Bronchial epithelial cell (primary cell): Measurements from ENCODE around the gene ROR2. TPM values are rescaled to one million over a fixed set of nuclear protein-coding genes. Genes with fewer than 3 reads are reported as not detected.

Experiments used
- DNase-seq: peaks from one replicate; pipeline ENCODE4 v3.0.0-alpha.2; 2010; ENCODE audit warnings: low read depth
- FAIRE-seq: peaks from 2 replicates; lab custom pipeline; 2011; peaks lifted over from hg19 to GRCh38; lab: Jason Lieb, UNC
- H3K27me3 ChIP-seq: 2 replicates; pipeline ENCODE4 v1.5.1; 2011; ENCODE audit warnings: low read length; ENCODE audit not compliant: control insufficient read depth, insufficient read depth
- H3K36me3 ChIP-seq: 2 replicates; pipeline ENCODE4 v1.5.1; 2011; ENCODE audit warnings: low read length; ENCODE audit not compliant: control insufficient read depth, insufficient read depth
- H3K4me3 ChIP-seq: 2 replicates; pipeline ENCODE4 v1.5.1; 2011; ENCODE audit warnings: mild to moderate bottlenecking, low read depth, low read length, control low read depth
- total RNA-seq: library from RNA; depleted of rRNA; stranded (reverse); fragments of >200 nt; gene quantifications from 2 replicates; pipeline ENCODE4 v1.2.1, GENCODE V29; 2014
- TF ChIP-seq, protein P1 (sequence below): IDR thresholded peaks from 2 replicates; pipeline ENCODE4 v1.5.1; 2011; ENCODE audit warnings: mild to moderate bottlenecking, moderate library complexity, low read length, control low read depth, inconsistent platforms; ENCODE audit not compliant: insufficient read depth, severe bottlenecking

Gene ROR2
- total RNA-seq, 1 donor from 2014 or later = 0.26 TPM

DNA sequence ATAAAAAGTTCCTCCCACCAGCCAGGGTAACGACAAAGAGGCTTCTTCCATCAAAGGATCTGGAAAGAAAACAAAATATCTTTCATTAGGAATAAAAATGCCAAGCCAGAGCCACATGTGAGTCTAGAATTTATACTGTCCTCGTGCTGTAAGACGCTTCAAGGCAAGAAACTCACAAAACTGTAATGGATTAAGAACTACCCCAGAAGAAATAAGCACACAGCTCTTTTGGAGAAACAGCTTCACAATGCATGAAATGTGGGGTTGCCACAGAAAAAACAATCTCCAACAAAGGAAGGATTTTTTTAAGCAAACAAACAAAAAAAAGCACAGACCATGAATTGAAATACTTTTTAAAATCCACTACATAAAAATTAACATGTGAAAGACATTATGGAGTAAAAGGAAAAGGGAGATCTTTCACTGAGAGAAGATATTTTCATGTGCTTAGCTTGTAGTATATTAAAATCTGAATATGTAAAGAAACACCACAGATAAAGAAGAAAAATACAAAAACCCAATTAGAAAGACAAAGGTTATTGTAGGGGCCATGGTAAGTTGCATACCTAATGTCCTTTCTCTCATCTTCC, 385.9 kb downstream of the ROR2 start:
- FAIRE-seq (no peak), DNase-seq (no peak)
- TF ChIP-seq, protein P1, sequence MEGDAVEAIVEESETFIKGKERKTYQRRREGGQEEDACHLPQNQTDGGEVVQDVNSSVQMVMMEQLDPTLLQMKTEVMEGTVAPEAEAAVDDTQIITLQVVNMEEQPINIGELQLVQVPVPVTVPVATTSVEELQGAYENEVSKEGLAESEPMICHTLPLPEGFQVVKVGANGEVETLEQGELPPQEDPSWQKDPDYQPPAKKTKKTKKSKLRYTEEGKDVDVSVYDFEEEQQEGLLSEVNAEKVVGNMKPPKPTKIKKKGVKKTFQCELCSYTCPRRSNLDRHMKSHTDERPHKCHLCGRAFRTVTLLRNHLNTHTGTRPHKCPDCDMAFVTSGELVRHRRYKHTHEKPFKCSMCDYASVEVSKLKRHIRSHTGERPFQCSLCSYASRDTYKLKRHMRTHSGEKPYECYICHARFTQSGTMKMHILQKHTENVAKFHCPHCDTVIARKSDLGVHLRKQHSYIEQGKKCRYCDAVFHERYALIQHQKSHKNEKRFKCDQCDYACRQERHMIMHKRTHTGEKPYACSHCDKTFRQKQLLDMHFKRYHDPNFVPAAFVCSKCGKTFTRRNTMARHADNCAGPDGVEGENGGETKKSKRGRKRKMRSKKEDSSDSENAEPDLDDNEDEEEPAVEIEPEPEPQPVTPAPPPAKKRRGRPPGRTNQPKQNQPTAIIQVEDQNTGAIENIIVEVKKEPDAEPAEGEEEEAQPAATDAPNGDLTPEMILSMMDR = no peak
- Histone ChIP-seq H3K4me3 (no peak overlapping the region), H3K36me3 (no peaks in the 10 kb centered on the region), H3K27me3 (no peaks in the 10 kb centered on the region)

DNA sequence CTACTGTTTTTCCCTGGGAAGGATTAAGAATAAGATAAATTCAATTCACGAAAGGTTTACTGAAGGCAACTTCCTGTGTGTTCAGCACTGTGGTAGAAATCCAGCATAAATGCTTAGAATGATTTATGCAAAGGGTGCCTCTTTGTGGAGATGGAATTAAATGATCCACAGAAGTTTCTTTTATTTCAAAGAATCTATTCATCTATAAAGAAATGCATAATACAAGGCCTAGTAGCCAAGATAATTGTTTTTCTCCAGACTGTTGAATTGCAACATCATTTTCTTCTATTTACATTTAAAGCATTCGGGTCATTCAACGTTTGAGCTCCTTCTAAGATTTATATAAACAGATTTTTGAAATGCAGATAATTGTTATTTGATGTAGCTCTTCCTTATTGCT, 387.6 kb downstream of the ROR2 start:
- Histone ChIP-seq H3K36me3 (no peaks in the 10 kb centered on the region), H3K4me3 (no peak overlapping the region), H3K27me3 (no peaks in the 10 kb centered on the region)
- no peak for DNase-seq
- FAIRE-seq = no peak
- TF ChIP-seq, protein P1 = no peak

DNA sequence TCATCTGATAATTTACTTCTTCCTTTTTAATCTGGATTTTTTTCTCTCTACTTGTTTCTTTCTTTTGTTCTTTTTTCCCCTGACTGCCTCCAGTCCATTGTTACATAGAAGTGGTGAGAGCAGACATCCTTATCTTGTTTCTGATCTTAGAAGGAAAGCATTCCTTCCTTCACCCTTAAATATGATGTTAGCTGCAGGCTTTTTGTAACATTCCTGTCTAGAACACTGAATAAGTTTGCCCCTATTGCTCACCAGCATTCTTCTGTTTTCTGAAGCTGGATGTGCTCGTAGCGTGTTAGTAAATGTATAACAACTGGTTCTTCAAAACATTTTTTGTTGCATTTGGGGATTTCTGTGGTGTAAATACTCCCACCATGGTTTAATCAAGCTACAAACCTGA, 389.7 kb downstream of the ROR2 start:
- FAIRE-seq (no peak), DNase-seq (no peak)
- no peaks in the 10 kb centered on the region for H3K27me3 ChIP-seq
- H3K4me3 ChIP-seq = no peak overlapping the region
- TF ChIP-seq, protein P1 = no peak
- no peaks in the 10 kb centered on the region for H3K36me3 ChIP-seq

DNA sequence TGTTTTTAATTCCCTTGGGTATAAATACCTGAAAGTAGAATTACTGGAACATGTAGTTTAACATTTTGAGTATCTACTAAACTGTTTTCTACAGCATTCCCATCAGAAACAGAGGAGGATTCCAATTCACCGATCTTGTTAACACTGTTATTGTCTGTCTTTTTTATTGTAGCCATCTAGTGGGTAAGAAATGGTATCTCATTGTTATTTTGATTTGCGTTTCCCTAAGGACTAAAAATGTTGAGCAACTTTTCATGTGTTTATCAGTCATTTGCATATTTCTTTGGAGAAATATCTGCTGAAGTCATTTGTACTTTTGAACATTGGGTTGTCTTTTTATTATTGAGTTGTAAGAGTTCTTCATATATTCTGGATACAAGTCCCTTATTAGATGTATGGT, 391.1 kb downstream of the ROR2 start:
- Histone ChIP-seq H3K27me3 (no peaks in the 10 kb centered on the region), H3K36me3 (no peaks in the 10 kb centered on the region), H3K4me3 (no peak overlapping the region)
- FAIRE-seq (no peak), DNase-seq (no peak)
- TF ChIP-seq, protein P1 = no peak

DNA sequence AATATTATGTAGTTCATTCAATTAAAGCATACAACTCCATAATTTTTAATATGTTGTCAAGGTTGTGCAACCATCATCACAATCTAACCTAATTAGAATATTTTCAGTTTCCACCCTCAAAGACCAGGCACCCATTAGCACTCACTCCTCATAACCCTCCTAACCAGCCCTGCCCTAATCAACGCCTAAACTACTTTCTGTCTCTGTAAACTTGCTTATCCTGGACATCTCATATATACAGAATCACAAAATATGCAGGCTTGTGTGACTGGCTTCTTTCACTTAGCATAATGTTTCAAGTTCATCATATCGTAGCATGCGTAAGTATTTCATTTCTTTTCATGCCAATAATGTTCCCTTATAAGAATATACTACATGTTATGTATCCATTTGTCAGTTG, 391.6 kb downstream of the ROR2 start:
- H3K4me3 ChIP-seq = no peak overlapping the region
- TF ChIP-seq, protein P1 = no peak
- FAIRE-seq (no peak), DNase-seq (no peak)
- H3K27me3 ChIP-seq = no peaks in the 10 kb centered on the region
- H3K36me3 ChIP-seq = no peaks in the 10 kb centered on the region

DNA sequence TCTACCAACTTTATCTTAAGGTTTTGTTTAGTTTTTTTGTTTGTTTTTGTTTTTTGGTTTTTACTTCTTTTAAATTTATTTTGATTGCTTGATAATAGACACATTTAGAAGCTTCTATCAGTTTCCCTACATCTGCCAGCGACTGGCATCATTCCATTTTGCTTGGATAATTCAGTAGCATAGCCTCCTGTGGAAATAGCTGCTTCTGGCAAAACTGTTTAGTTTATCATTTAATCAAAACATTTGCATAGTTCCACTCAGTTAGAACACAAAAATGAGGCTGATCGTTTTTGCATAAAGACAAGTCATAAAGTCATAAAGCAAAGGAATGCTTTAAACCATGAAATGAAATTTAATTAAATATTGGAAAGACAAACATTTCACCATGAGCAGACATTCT, 392.7 kb downstream of the ROR2 start:
- DNase-seq (no peak), FAIRE-seq (no peak)
- no peaks in the 10 kb centered on the region for H3K27me3 ChIP-seq
- no peaks in the 10 kb centered on the region for H3K36me3 ChIP-seq
- TF ChIP-seq, protein P1 = no peak
- no peak overlapping the region for H3K4me3 ChIP-seq
